ENCODE measurements around the gene DTYMK.

DTYMK gene

GRCh38 chr2:241695651-241696050 is 9.0 kb upstream of the DTYMK start:
- no peak for TF ChIP-seq CTCF (IDR thresholded peaks at IDR 0.05; ENCODE audit: control insufficient read depth, insufficient read depth, low read depth, low read length, missing control alignments)
- no peak for DNase-seq (ENCODE audit: low read depth)
- no peak overlapping the region for H3K4me3 ChIP-seq (ENCODE audit: control insufficient read depth, low read depth, low read length)

GRCh38 chr2:241692448-241692847 is 5.8 kb upstream of the DTYMK start:
- no peak for DNase-seq (ENCODE audit: low read depth)
- H3K4me3 ChIP-seq (ENCODE audit: control insufficient read depth, low read depth, low read length): no peak overlapping the region
- no peak for TF ChIP-seq CTCF (IDR thresholded peaks at IDR 0.05; ENCODE audit: control insufficient read depth, insufficient read depth, low read depth, low read length, missing control alignments)

- no peak for TF ChIP-seq CTCF (IDR thresholded peaks at IDR 0.05; ENCODE audit: control insufficient read depth, insufficient read depth, low read depth, low read length, missing control alignments)
- no peak overlapping the region for H3K4me3 ChIP-seq (ENCODE audit: control insufficient read depth, low read depth, low read length)
- no peak for DNase-seq (ENCODE audit: low read depth)
Observed at GRCh38 chr2:241690202-241690717, 3.6 kb upstream of the DTYMK start.

GRCh38 chr2:241689306-241689705 is 2.7 kb upstream of the DTYMK start:
- no peak overlapping the region for H3K4me3 ChIP-seq (ENCODE audit: control insufficient read depth, low read depth, low read length)
- DNase-seq (ENCODE audit: low read depth): no peak
- no peak for TF ChIP-seq CTCF (IDR thresholded peaks at IDR 0.05; ENCODE audit: control insufficient read depth, insufficient read depth, low read depth, low read length, missing control alignments)

GRCh38 chr2:241686324-241686649 is 328 bp downstream of the DTYMK start:
- no peak for DNase-seq (ENCODE audit: low read depth)
- no peak for TF ChIP-seq CTCF (IDR thresholded peaks at IDR 0.05; ENCODE audit: control insufficient read depth, insufficient read depth, low read depth, low read length, missing control alignments)
- peak overlapping the region; percentile 80 for H3K4me3 ChIP-seq (ENCODE audit: control insufficient read depth, low read depth, low read length)

GRCh38 chr2:241680827-241681599 is 5.6 kb downstream of the DTYMK start:
- TF ChIP-seq CTCF (IDR thresholded peaks at IDR 0.05; ENCODE audit: control insufficient read depth, insufficient read depth, low read depth, low read length, missing control alignments): no peak
- DNase-seq (ENCODE audit: low read depth): peak; percentile 93
- H3K4me3 ChIP-seq (ENCODE audit: control insufficient read depth, low read depth, low read length): no peak overlapping the region
